Astrocyte of the cerebellum (primary cell): ENCODE data around the gene CAMKMT.

Experiments used
- DNase-seq: peaks from one replicate; pipeline ENCODE4 v3.0.0-alpha.2; 2011; ENCODE audit warnings: low read depth
- H3K4me3 ChIP-seq: 2 replicates; pipeline ENCODE4 v1.5.1; 2011; ENCODE audit warnings: mild to moderate bottlenecking, low read depth, low read length, moderate library complexity
- CTCF ChIP-seq: IDR thresholded peaks from 2 replicates; pipeline ENCODE4 v1.5.1; 2012; ENCODE audit warnings: low read length, low read depth, moderate library complexity, mild to moderate bottlenecking; ENCODE audit errors: missing control alignments
- in situ Hi-C: cut with HindIII; loops from 2 replicates; pipeline ENCODE4 v1.10.0; 2017; ENCODE audit warnings: low sequenced_read_pairs

Gene CAMKMT

GRCh38 chr2:44689516-44689915, 327.8 kb downstream of the CAMKMT start:
- in situ Hi-C loops = no loop called here
- H3K4me3 ChIP-seq = no peak overlapping the region
- DNase-seq = no peak
- TF ChIP-seq CTCF = no peak

GRCh38 chr2:44691174-44691785, 329.5 kb downstream of the CAMKMT start:
- H3K4me3 ChIP-seq = no peak overlapping the region
- TF ChIP-seq CTCF = no peak
- in situ Hi-C loops = no loop called here
- DNase-seq = no peak

- in situ Hi-C loops = no loop called here
- no peak overlapping the region for H3K4me3 ChIP-seq
- DNase-seq = no peak
- TF ChIP-seq CTCF = no peak
Measured at GRCh38 chr2:44692821-44693220, 331.1 kb downstream of the CAMKMT start.

- no peak for TF ChIP-seq CTCF
- no peak overlapping the region for H3K4me3 ChIP-seq
- no peak for DNase-seq
- in situ Hi-C loops = no loop called here
Measured at GRCh38 chr2:44700824-44701223, 339.1 kb downstream of the CAMKMT start.

- H3K4me3 ChIP-seq = no peak overlapping the region
- TF ChIP-seq CTCF = no peak
- no peak for DNase-seq
- in situ Hi-C loops = no loop called here
Measured at GRCh38 chr2:44705356-44705755, 343.6 kb downstream of the CAMKMT start.

- no peak for DNase-seq
- no peak for TF ChIP-seq CTCF
- in situ Hi-C loops = no loop called here
Measured at GRCh38 chr2:44705876-44706480, 344.2 kb downstream of the CAMKMT start.

More at GRCh38 chr2:44705876-44706480, 344.2 kb downstream of the CAMKMT start:
- H3K4me3 ChIP-seq = no peak overlapping the region
